HL-60 (cell line): Measurements from ENCODE around the gene GLTP.

Experiments
- DNase-seq, 2 experiments: peaks; one replicate each; pipeline ENCODE4 v3.0.0-alpha.2; 2010 to 2020; ENCODE audit warnings: low read depth in 1 of 2, low spot score in 1 of 2
- H3K27ac ChIP-seq: fragments of 250-450 bp; sonication (Bioruptor Pico); replicated peaks from 2 replicates; pipeline ENCODE4 v1.5.1; 2020; ENCODE audit warnings: mild to moderate bottlenecking, moderate library complexity
- H3K27me3 ChIP-seq: fragments of 250-450 bp; sonication (Bioruptor Pico); 2 replicates; pipeline ENCODE4 v1.5.1; 2021; ENCODE audit warnings: mild to moderate bottlenecking, moderate library complexity; ENCODE audit not compliant: insufficient read depth, poor library complexity, severe bottlenecking
- H3K4me3 ChIP-seq: replicated peaks from 2 replicates; pipeline ENCODE4 v1.5.1; 2011; ENCODE audit warnings: mild to moderate bottlenecking, control low read depth, low read length; ENCODE audit not compliant: insufficient read depth
- GABPA ChIP-seq: IDR thresholded peaks from 2 replicates; pipeline ENCODE4 v1.6.1; 2012; ENCODE audit warnings: low read depth
- POLR2AphosphoS5 ChIP-seq: IDR thresholded peaks from 2 replicates; pipeline ENCODE4 v1.6.1; 2012; ENCODE audit warnings: low read depth
- REST ChIP-seq: IDR thresholded peaks from 2 replicates; pipeline ENCODE4 v1.6.1; 2012; ENCODE audit warnings: low read depth; ENCODE audit not compliant: insufficient replicate concordance
- SPI1 ChIP-seq: IDR thresholded peaks from 2 replicates; pipeline ENCODE4 v1.6.1; 2012; ENCODE audit warnings: low read depth, mild to moderate bottlenecking, borderline replicate concordance
- TF ChIP-seq, protein P1 (sequence below): IDR thresholded peaks from one replicate; pipeline ENCODE4 v1.5.1; 2011; ENCODE audit warnings: low read length, control low read depth, inconsistent platforms; ENCODE audit not compliant: insufficient read depth

The GLTP gene

GRCh38 chr12:109818905-109819500, 61.3 kb downstream of the GLTP start:
- Histone ChIP-seq H3K27ac (no peak overlapping the region), H3K4me3 (no peak overlapping the region), H3K27me3 (no peaks in the 10 kb centered on the region)
- TF ChIP-seq, protein P1, sequence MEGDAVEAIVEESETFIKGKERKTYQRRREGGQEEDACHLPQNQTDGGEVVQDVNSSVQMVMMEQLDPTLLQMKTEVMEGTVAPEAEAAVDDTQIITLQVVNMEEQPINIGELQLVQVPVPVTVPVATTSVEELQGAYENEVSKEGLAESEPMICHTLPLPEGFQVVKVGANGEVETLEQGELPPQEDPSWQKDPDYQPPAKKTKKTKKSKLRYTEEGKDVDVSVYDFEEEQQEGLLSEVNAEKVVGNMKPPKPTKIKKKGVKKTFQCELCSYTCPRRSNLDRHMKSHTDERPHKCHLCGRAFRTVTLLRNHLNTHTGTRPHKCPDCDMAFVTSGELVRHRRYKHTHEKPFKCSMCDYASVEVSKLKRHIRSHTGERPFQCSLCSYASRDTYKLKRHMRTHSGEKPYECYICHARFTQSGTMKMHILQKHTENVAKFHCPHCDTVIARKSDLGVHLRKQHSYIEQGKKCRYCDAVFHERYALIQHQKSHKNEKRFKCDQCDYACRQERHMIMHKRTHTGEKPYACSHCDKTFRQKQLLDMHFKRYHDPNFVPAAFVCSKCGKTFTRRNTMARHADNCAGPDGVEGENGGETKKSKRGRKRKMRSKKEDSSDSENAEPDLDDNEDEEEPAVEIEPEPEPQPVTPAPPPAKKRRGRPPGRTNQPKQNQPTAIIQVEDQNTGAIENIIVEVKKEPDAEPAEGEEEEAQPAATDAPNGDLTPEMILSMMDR, result no peak
- TF ChIP-seq REST, result no peak
- TF ChIP-seq SPI1, result no peak
- DNase-seq, result no peak

GRCh38 chr12:109818253-109818652, 62.1 kb downstream of the GLTP start:
- H3K27ac ChIP-seq, result no peak overlapping the region
- no peak for DNase-seq
- no peak overlapping the region for H3K4me3 ChIP-seq
- no peaks in the 10 kb centered on the region for H3K27me3 ChIP-seq
- TF ChIP-seq REST (no peak), SPI1 (no peak), POLR2AphosphoS5 (no peak), GABPA (no peak)
- TF ChIP-seq, protein P1, result no peak

DNA sequence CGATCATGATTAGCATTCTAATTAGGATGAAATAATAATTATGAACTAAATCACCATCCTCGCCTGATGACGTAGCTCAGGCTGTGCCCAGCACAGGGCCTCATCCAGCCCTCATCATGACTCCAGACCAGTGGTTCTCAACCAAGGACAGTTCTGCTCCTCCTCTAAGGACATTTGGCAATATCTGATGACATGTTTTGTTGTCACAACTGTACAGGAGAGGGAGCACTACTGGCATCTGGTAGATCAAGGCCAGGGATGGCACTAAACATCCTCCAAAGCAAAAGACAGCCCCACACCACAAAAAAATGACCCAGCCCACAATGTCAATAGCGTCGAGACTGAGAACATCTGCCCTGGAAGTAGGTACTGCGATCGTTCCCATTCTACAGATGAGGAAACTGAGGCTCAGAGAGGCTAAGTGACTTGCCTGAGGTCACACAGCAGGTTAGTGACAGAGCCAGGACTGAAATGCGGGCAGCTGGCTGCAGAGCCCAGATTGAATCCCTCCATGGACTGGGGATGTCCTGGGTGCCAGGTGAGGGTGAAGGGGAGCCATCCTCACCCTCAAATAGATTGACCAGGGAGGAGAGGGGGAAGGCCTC, 62.6 kb downstream of the GLTP start:
- H3K27ac ChIP-seq, result no peak overlapping the region
- no peak overlapping the region for H3K4me3 ChIP-seq
- TF ChIP-seq SPI1 (no peak), REST (no peak)
- TF ChIP-seq, protein P1, result no peak
- no peak for DNase-seq
- no peaks in the 10 kb centered on the region for H3K27me3 ChIP-seq
